ENCODE results near the gene CMSS1.

The CMSS1 gene

GRCh38 chr3:99960123-99960878, 142.6 kb downstream of the CMSS1 start:
- DNase-seq (ENCODE audit: low spot score) = no peak

GRCh38 chr3:99960941-99961340, 143.3 kb downstream of the CMSS1 start:
- DNase-seq (ENCODE audit: low spot score) = no peak

DNA sequence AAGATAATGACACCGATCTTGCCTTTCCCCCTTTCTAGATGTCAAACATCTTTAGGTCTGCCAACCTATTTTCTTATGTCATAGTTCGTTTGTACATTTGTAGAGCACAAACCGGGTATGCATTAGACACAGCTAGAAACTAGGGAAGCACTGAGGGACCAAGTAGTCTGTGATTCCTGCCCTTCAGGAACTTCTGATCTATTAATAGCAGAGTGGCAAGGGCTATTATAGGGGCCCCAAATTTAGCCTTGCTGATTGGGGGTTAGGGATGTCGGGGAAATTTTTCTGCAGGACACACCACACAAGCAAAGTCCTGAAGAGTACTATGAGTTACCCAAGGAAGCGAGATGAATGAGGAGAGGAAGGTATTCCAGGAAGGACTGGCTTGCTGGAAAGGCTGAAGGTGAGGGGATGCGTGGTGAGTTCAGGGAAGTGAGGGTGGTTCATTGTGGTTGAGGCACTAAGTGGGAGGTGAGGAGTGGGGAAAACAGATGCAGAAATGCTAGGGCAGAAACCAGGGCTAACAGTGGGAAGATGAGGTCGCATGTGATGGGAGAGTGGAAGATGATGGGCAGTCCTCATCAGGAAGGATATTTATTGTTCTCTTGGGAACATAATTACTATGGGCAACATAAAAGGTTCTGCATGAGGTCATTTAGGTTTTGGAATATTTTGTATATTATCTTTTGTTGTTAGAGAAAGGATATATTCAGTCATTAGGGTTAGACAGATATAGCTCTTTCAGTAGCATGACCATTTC, 144.3 kb downstream of the CMSS1 start:
- DNase-seq (ENCODE audit: low spot score) = no peak

DNA sequence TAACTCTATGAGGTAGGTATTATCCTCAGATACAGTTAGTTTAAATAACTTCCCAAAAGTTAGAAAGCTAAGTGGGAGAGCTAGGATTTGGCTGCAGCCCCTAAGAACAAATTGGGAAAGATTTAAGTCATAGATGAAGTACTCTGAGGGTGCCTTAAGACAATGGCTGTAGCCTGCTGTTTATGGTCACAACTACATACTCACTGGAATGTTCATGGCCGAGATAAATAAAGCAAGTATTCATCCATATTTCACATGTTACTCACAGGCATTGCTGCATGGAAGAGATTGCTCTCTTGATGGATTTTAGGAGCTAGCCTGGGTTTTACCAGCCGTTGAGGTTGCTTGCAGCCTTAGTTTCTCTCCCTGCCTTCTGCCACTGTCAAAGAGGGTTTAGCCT, 145.0 kb downstream of the CMSS1 start:
- DNase-seq (ENCODE audit: low spot score) = no peak

DNA sequence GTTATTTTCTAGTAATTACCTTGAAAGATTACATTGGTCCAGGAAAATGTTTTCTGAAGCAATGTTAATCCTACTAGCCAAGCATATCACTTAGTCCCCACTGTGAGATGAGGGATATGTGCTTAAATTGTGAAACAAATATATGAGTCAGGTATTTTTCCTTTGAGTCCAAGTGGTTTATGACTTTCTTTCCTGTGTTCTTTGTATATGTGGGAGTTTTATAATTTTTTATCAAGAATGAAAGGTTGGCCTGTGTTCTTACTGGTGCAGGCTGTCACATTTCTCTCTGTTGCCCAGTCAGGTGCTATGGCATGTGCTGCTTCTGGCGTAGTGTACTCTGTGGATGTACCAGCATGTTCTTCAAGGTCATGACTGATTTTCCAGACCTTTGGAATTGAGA, 147.4 kb downstream of the CMSS1 start:
- DNase-seq (ENCODE audit: low spot score) = no peak

- DNase-seq (ENCODE audit: low spot score) = no peak
Observed at GRCh38 chr3:99965681-99966408, 148.2 kb downstream of the CMSS1 start.

- no peak for DNase-seq (ENCODE audit: low spot score)
Observed at GRCh38 chr3:99966662-99967416, 149.2 kb downstream of the CMSS1 start.

DNA sequence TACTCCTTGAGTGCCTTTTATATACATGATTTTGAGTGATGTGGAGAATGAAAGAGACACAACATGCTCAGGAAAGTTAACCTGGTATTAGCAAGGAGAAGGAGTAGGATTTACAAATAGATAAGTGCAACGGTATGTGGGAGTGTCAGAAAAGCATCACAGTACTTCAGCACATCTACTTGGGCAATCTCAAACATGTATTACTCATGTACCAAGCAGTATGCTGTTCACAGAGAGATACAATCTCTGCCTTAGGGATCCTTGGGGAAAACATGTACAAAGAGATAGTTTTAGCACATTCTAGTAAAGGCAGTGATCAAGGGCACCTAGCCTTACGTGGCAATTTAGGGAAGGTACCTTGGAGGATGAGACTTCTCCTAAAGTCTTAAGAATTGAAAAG, 150.1 kb downstream of the CMSS1 start:
- DNase-seq (ENCODE audit: low spot score) = no peak

DNA sequence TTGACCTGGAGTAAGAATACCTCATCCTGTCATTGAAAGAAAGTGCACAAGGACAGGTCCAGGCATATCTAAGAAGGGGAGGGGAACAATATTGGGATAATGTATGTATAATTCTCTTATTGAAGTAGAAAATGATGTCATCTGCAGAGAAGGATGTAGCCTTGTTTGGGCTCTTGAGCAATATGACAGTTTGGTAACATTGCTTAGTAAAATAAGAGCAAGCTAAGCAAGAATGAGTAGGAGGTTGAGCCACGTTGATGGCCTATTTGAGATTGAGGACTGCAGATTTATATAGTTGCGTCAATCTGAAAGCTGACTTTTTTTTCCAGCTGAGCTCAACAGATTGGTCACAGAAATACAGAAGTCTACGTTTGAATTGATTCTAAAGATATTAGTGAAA, 151.5 kb downstream of the CMSS1 start:
- DNase-seq (ENCODE audit: low spot score) = no peak

DNA sequence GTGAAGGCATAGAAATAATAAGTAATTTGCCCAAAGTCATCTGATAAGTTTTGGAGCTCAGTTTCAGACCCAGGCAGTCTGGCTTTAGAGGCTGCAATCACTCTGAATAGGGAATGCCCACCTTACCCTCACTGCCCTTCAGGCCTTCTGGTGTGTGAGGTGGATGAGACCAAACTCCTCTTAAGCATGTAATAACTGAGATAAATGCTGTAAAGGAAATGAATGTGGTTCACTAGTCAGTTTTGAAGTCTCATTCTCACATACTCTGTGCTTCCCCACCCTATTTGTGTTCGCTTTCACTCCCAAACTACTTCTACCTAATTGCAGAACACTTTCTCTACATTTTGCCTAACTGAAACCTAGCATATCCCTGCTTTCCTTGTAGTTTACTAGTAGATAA, 152.5 kb downstream of the CMSS1 start:
- DNase-seq (ENCODE audit: low spot score) = no peak

DNA sequence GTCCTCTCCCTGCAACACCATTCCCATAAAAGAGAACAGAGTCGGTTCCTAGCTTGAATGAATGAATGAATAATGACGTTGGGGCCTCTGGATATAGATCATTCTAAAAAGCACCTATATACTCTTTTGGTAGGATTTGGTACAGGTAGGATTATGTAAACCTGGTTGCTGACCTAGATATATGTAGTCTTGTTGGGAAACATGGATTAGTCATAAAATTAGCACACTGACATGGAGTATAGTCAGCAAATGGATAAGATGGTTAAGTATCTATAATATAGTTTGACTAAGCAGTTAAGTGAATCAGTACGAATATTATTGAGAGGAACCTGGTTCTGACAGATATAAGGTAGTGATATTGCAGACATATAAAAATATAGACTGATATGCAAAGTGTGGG, 154.1 kb downstream of the CMSS1 start:
- DNase-seq (ENCODE audit: low spot score) = no peak

DNA sequence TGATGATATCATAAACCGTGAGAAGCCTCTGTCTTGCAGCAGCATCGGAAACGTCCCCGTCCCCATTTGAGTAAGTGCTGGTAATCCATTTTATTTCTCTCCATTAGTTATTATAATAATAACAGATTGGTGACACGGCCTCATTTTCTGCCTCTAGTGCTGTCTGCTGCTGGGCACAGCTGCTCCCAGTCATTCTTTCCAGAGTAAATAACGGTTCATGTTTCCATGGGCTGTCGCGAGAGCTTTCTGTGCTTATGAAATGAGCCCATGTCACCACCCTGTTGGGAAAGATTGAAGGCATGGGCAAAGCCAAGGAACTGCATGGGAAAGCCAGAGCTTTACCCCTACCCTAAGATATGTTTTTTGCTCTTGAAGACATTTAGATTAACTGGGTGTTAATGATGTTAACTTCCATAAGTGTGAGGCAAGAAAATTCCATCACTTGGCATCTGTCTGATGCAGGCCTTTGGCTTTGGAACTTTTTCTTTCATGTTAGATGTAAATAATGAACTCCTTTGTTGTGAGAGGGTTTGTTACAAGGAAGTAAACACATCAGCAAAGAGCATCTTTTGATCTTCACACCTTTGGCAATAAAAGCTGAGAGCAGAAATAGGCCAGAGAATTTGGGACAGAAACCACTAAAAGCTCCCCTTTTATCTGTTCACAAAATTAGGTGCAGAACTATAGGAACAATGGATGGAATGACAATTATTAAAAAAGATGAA, 154.9 kb downstream of the CMSS1 start:
- no peak for DNase-seq (ENCODE audit: low spot score)

- DNase-seq (ENCODE audit: low spot score) = no peak
Observed at GRCh38 chr3:99974989-99975388, 157.3 kb downstream of the CMSS1 start.

GRCh38 chr3:99976584-99976983, 158.9 kb downstream of the CMSS1 start:
- DNase-seq (ENCODE audit: low spot score) = no peak

- no peak for DNase-seq (ENCODE audit: low spot score)
Observed at GRCh38 chr3:99978221-99978620, 160.6 kb downstream of the CMSS1 start.

GRCh38 chr3:99980606-99981005, 162.9 kb downstream of the CMSS1 start:
- DNase-seq (ENCODE audit: low spot score) = no peak

- peak; percentile 51 for DNase-seq (ENCODE audit: low spot score)
Observed at GRCh38 chr3:99981138-99981537, 163.5 kb downstream of the CMSS1 start.

DNA sequence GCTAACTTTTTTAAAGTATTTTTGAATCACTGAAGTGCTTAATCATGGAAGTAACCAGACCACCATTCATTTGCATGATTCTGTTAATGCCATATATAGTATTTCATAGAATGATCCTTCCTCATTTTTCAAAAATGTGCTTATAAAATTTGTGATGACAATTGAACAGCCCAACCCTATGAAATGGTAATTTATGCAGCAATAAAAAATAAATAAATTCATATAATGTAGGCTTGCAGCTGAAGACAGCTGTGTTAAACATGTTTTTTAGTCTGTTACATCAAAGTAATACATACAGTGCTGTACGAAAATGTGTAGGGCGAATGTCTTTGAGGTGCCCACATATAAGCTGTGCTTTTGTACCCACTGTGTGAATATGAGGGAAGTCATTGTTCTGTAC, 165.0 kb downstream of the CMSS1 start:
- no peak for DNase-seq (ENCODE audit: low spot score)

DNA sequence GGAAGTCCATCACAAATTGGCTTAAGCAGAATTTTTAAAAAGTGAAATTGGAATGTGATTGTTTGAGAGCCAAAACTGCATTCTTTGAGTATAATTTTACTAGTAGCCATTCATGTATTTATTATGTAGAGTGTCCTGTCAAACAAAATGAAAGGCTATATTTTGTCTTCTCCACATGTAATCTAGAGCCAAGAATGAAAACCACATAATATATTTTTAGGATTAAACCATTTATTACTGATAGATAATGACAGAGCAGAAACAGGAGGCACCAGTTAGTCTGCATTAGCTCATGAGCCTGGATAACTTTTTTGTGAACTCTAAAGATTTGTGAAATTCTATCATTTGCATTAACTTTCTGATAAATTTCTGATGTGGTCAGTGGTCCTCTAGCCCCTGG, 166.5 kb downstream of the CMSS1 start:
- no peak for DNase-seq (ENCODE audit: low spot score)

- DNase-seq (ENCODE audit: low spot score) = no peak
Observed at GRCh38 chr3:99984668-99985067, 167.0 kb downstream of the CMSS1 start.

DNA sequence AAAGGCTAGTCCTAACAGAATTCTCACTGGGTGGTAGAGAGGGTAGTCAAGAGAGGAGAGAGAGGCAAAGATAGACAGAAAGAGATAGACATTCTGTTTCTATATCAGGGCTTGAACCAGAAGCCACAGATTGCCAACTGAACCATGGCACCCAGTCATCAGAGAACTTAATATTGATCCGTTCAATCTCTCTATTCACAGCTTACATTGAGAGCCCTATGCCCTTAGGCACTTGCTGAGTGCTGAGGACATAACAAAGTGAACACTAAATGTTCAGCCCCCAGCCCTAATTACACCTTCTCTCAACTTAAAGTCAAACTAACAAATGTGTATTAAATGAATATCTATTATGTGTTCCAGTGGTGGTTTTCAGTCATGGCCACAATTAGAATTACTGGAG, 172.5 kb downstream of the CMSS1 start:
- DNase-seq (ENCODE audit: low spot score) = no peak

DNA sequence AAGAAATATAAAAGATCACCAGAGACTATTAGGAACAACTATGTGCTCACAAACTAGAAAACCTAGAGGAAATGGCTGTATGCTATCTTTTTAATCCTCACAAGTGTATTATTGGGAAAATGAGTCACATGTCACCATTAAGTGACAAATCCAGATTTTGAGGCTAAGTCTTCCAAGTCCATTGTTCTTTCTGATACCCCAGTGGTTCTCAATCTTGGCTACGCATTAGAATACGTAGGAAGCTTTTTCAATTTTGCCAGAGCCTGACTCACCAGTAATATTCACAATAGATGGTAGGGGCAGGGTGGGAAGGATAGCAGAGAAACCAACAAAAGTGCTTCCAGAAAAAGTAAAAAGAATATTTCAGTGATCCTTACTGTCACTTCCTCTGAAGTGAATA, 179.6 kb downstream of the CMSS1 start:
- DNase-seq (ENCODE audit: low spot score) = no peak

Data from D341Med (cell line).